Measurements from ENCODE around the gene POLD3.

The POLD3 gene

DNA sequence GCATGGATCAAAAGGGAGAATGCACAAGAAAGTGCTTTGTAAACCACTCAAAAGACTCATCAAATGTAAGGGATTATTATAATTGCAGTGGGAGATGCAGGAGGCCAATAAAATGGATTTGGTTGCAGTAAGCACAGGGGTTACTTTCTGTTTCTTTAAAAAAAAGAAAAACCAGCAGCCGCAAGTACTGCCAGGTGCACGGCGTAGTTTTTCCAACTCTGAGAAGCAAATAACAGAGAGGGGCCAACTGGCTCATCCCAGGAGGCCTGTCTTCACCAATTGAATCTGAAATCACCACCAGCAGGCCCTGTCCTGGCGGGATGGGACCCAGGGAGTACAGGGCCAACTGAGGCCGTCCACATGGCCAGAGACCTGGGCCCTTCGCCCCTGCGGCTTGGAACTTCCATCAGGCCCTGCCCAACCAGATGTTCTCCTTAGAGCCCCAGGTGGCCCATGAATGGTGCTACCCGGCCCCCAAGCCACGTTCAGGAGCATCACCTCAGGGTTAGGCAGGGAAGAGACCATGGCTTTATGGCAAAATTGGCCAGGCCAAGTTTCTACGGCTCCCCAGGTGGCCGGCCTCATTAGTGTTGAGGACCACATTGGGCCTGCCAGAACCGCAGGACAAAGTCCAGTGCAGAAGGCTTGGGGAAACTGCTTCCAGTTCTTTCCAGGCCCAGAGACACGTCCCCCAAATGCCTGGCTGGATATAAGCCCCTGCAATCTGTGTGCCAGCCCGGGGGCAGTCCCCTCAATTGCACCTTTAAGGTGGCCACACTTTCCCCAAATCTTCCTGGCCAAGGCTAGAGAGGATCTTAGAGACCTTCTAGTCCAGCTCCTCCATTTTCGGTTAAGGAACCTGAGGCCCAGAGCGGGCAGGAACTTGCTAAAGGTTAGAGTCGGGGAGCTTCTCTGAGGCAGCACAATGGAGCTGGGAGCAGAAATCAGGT lies 77.1 kb downstream of the POLD3 start:
- H3K36me3 ChIP-seq (ENCODE audit: control insufficient read depth in 2 of 2, insufficient read depth in 2 of 2, low read length in 2 of 2) = no peaks in the 10 kb centered on the region
- H3K9me3 ChIP-seq (ENCODE audit: control insufficient read depth in 2 of 2, low read length in 2 of 2) = no peaks in the 10 kb centered on the region
- no peak overlapping the region for H3K9ac ChIP-seq (ENCODE audit: low read depth in 1 of 2, low read length in 2 of 2)
- peaks cover 0 to 5% of the 10 kb centered on the region in 2 donors for H3K4me1 ChIP-seq (ENCODE audit: control insufficient read depth in 2 of 2, insufficient read depth in 2 of 2, low read length in 2 of 2)
- H3K4me3 ChIP-seq (ENCODE audit: low read length in 2 of 2) = no peak overlapping the region
- no peaks in the 10 kb centered on the region for H3K27me3 ChIP-seq (ENCODE audit: control insufficient read depth in 2 of 2, insufficient read depth in 2 of 2, low read length in 2 of 2)
- H3K27ac ChIP-seq (ENCODE audit: low read depth in 2 of 2, low read length in 2 of 2) = no peak overlapping the region

DNA sequence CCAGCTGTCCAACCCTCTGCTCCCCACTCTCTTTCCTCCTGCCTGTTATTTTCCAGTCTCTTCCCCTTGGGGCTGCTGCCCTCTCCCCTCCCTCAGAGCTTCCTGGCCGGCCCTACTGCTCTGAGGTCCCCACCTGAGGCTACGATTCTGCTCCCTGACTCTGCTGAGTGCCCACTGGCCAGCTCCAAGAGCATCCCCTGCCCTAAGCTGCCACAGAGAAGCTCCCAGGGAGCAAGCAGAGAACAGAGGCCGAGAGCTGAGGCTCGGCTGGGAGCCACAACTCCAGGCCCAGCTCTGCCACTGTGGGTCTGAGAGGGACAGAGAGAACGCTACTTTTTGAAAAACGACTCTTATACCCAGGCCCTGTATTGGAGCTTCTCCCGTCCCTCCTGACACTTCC lies 77.8 kb downstream of the POLD3 start:
- Histone ChIP-seq H3K9ac (ENCODE audit: low read depth in 1 of 2, low read length in 2 of 2) (no peak overlapping the region), H3K9me3 (ENCODE audit: control insufficient read depth in 2 of 2, low read length in 2 of 2) (no peaks in the 10 kb centered on the region), H3K27me3 (ENCODE audit: control insufficient read depth in 2 of 2, insufficient read depth in 2 of 2, low read length in 2 of 2) (no peaks in the 10 kb centered on the region), H3K36me3 (ENCODE audit: control insufficient read depth in 2 of 2, insufficient read depth in 2 of 2, low read length in 2 of 2) (no peaks in the 10 kb centered on the region), H3K27ac (ENCODE audit: low read depth in 2 of 2, low read length in 2 of 2) (no peak overlapping the region), H3K4me1 (ENCODE audit: control insufficient read depth in 2 of 2, insufficient read depth in 2 of 2, low read length in 2 of 2) (peaks cover 0 to 5% of the 10 kb centered on the region in 2 donors), H3K4me3 (ENCODE audit: low read length in 2 of 2) (no peak overlapping the region)

DNA sequence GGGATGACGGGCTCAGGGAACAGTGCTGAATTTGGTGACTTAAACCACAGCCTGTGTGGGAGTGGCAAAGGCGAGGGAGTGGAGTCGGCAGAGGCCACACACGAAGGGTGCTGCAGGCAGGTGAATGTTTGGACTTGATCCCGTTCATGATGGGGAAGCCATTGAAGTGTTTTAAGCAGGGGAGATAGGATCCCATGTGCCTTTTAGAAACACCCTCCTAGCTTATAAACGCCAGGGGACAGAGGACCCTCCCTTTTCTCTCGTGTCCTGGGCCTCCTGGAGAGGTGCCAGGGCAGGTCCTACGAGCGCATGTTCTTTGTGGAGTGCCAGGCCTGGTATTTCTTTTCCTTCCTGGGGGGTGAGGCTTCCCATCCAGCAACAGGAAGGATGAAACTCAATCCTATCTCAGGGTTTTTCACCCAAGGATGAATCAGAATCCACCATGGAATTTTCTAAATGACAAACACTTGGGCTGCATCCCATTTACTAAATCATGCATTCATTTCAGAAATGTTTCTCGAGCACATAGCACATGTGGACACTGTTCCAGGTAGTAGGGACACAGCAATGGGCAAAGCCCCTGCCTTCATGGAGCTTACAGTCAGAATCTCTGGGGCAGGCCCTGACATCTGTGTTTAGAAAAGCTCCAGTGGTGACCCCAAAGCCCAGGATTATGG lies 79.3 kb downstream of the POLD3 start:
- Histone ChIP-seq H3K4me1 (ENCODE audit: control insufficient read depth in 2 of 2, insufficient read depth in 2 of 2, low read length in 2 of 2) (peaks cover 0 to 5% of the 10 kb centered on the region in 2 donors), H3K27ac (ENCODE audit: low read depth in 2 of 2, low read length in 2 of 2) (no peak overlapping the region), H3K9ac (ENCODE audit: low read depth in 1 of 2, low read length in 2 of 2) (no peak overlapping the region), H3K27me3 (ENCODE audit: control insufficient read depth in 2 of 2, insufficient read depth in 2 of 2, low read length in 2 of 2) (no peaks in the 10 kb centered on the region), H3K9me3 (ENCODE audit: control insufficient read depth in 2 of 2, low read length in 2 of 2) (no peaks in the 10 kb centered on the region), H3K36me3 (ENCODE audit: control insufficient read depth in 2 of 2, insufficient read depth in 2 of 2, low read length in 2 of 2) (no peaks in the 10 kb centered on the region), H3K4me3 (ENCODE audit: low read length in 2 of 2) (no peak overlapping the region)

- H3K9ac ChIP-seq (ENCODE audit: low read depth in 1 of 2, low read length in 2 of 2) = no peak overlapping the region
- H3K4me1 ChIP-seq (ENCODE audit: control insufficient read depth in 2 of 2, insufficient read depth in 2 of 2, low read length in 2 of 2) = peaks cover 0 to 5% of the 10 kb centered on the region in 2 donors
- H3K9me3 ChIP-seq (ENCODE audit: control insufficient read depth in 2 of 2, low read length in 2 of 2) = no peaks in the 10 kb centered on the region
- H3K27me3 ChIP-seq (ENCODE audit: control insufficient read depth in 2 of 2, insufficient read depth in 2 of 2, low read length in 2 of 2) = no peaks in the 10 kb centered on the region
- H3K36me3 ChIP-seq (ENCODE audit: control insufficient read depth in 2 of 2, insufficient read depth in 2 of 2, low read length in 2 of 2) = no peaks in the 10 kb centered on the region
- H3K4me3 ChIP-seq (ENCODE audit: low read length in 2 of 2) = no peak overlapping the region
- peak overlapping the region; percentile 46 to 62 for H3K27ac ChIP-seq (ENCODE audit: low read depth in 2 of 2, low read length in 2 of 2)
Measured at GRCh38 chr11:74672332-74672955, 80.1 kb downstream of the POLD3 start.

- no peak overlapping the region for H3K9ac ChIP-seq (ENCODE audit: low read depth in 1 of 2, low read length in 2 of 2)
- peaks cover 0 to 5% of the 10 kb centered on the region in 2 donors for H3K4me1 ChIP-seq (ENCODE audit: control insufficient read depth in 2 of 2, insufficient read depth in 2 of 2, low read length in 2 of 2)
- no peaks in the 10 kb centered on the region for H3K9me3 ChIP-seq (ENCODE audit: control insufficient read depth in 2 of 2, low read length in 2 of 2)
- H3K27me3 ChIP-seq (ENCODE audit: control insufficient read depth in 2 of 2, insufficient read depth in 2 of 2, low read length in 2 of 2) = no peaks in the 10 kb centered on the region
- peak overlapping the region; percentile 46 to 62 for H3K27ac ChIP-seq (ENCODE audit: low read depth in 2 of 2, low read length in 2 of 2)
- no peak overlapping the region for H3K4me3 ChIP-seq (ENCODE audit: low read length in 2 of 2)
- no peaks in the 10 kb centered on the region for H3K36me3 ChIP-seq (ENCODE audit: control insufficient read depth in 2 of 2, insufficient read depth in 2 of 2, low read length in 2 of 2)
Measured at GRCh38 chr11:74672956-74673692, 80.7 kb downstream of the POLD3 start.

GRCh38 chr11:74673693-74674360 lies 81.4 kb downstream of the POLD3 start:
- Histone ChIP-seq H3K27ac (ENCODE audit: low read depth in 2 of 2, low read length in 2 of 2) (peak overlapping the region; percentile 46 to 62), H3K36me3 (ENCODE audit: control insufficient read depth in 2 of 2, insufficient read depth in 2 of 2, low read length in 2 of 2) (no peaks in the 10 kb centered on the region), H3K4me3 (ENCODE audit: low read length in 2 of 2) (no peak overlapping the region), H3K9me3 (ENCODE audit: control insufficient read depth in 2 of 2, low read length in 2 of 2) (no peaks in the 10 kb centered on the region), H3K9ac (ENCODE audit: low read depth in 1 of 2, low read length in 2 of 2) (no peak overlapping the region), H3K27me3 (ENCODE audit: control insufficient read depth in 2 of 2, insufficient read depth in 2 of 2, low read length in 2 of 2) (no peaks in the 10 kb centered on the region), H3K4me1 (ENCODE audit: control insufficient read depth in 2 of 2, insufficient read depth in 2 of 2, low read length in 2 of 2) (peaks cover 0 to 5% of the 10 kb centered on the region in 2 donors)

DNA sequence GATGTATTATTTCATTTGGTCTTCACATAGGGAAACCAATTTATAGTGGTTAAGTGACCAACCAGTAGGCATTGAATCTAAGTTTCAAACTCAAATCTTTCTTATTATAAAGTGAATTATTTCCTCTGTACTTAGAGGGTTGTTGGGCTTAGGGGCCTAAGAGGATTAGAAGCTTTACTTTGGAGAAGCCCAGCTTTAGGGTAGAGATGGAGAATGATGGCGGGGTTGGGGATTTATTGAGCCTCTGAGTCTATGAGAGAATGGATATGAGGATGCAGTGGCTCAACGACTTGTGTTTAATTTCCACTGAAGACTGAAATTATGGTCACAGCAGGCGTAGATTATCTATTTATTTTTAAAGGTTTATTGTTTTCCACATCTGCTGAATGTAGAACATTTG lies 83.4 kb downstream of the POLD3 start:
- H3K4me1 ChIP-seq (ENCODE audit: control insufficient read depth in 2 of 2, insufficient read depth in 2 of 2, low read length in 2 of 2) = peaks cover 0 to 5% of the 10 kb centered on the region in 2 donors
- no peak overlapping the region for H3K4me3 ChIP-seq (ENCODE audit: low read length in 2 of 2)
- H3K9ac ChIP-seq (ENCODE audit: low read depth in 1 of 2, low read length in 2 of 2) = no peak overlapping the region
- H3K36me3 ChIP-seq (ENCODE audit: control insufficient read depth in 2 of 2, insufficient read depth in 2 of 2, low read length in 2 of 2) = no peaks in the 10 kb centered on the region
- no peaks in the 10 kb centered on the region for H3K9me3 ChIP-seq (ENCODE audit: control insufficient read depth in 2 of 2, low read length in 2 of 2)
- H3K27ac ChIP-seq (ENCODE audit: low read depth in 2 of 2, low read length in 2 of 2) = no peak overlapping the region
- no peaks in the 10 kb centered on the region for H3K27me3 ChIP-seq (ENCODE audit: control insufficient read depth in 2 of 2, insufficient read depth in 2 of 2, low read length in 2 of 2)

GRCh38 chr11:74676596-74676995 lies 84.2 kb downstream of the POLD3 start:
- no peaks in the 10 kb centered on the region for H3K36me3 ChIP-seq (ENCODE audit: control insufficient read depth in 2 of 2, insufficient read depth in 2 of 2, low read length in 2 of 2)
- H3K9ac ChIP-seq (ENCODE audit: low read depth in 1 of 2, low read length in 2 of 2) = no peak overlapping the region
- H3K27ac ChIP-seq (ENCODE audit: low read depth in 2 of 2, low read length in 2 of 2) = no peak overlapping the region

GRCh38 chr11:74677131-74677530 lies 84.7 kb downstream of the POLD3 start:
- Histone ChIP-seq H3K4me1 (ENCODE audit: control insufficient read depth in 2 of 2, insufficient read depth in 2 of 2, low read length in 2 of 2) (peaks cover 0 to 5% of the 10 kb centered on the region in 2 donors), H3K9me3 (ENCODE audit: control insufficient read depth in 2 of 2, low read length in 2 of 2) (no peaks in the 10 kb centered on the region), H3K4me3 (ENCODE audit: low read length in 2 of 2) (no peak overlapping the region), H3K27ac (ENCODE audit: low read depth in 2 of 2, low read length in 2 of 2) (no peak overlapping the region), H3K27me3 (ENCODE audit: control insufficient read depth in 2 of 2, insufficient read depth in 2 of 2, low read length in 2 of 2) (no peaks in the 10 kb centered on the region), H3K9ac (ENCODE audit: low read depth in 1 of 2, low read length in 2 of 2) (no peak overlapping the region), H3K36me3 (ENCODE audit: control insufficient read depth in 2 of 2, insufficient read depth in 2 of 2, low read length in 2 of 2) (no peaks in the 10 kb centered on the region)

More at GRCh38 chr11:74676596-74676995, 84.2 kb downstream of the POLD3 start:
- Histone ChIP-seq H3K4me3 (ENCODE audit: low read length in 2 of 2) (no peak overlapping the region), H3K9me3 (ENCODE audit: control insufficient read depth in 2 of 2, low read length in 2 of 2) (no peaks in the 10 kb centered on the region), H3K4me1 (ENCODE audit: control insufficient read depth in 2 of 2, insufficient read depth in 2 of 2, low read length in 2 of 2) (peaks cover 0 to 5% of the 10 kb centered on the region in 2 donors), H3K27me3 (ENCODE audit: control insufficient read depth in 2 of 2, insufficient read depth in 2 of 2, low read length in 2 of 2) (no peaks in the 10 kb centered on the region)

All from mucosa of rectum (tissue), 2 donors.